NCI-H69 (cell line): ENCODE data around the gene DEDD2.
A peak's percentile ranks its signal among the peaks of the same experiment; 100 is the strongest.

ENCODE experiments used
- DNase-seq: peaks from one replicate; lab custom pipeline; 2025; lab: John Stamatoyannopoulos, UW

DEDD2 gene

GRCh38 chr19:42248270-42249148 is 31.0 kb upstream of the DEDD2 start:
- no peak for DNase-seq

GRCh38 chr19:42247640-42248199 is 30.2 kb upstream of the DEDD2 start:
- DNase-seq, result no peak

- no peak for DNase-seq
Observed at GRCh38 chr19:42246922-42247639, 29.6 kb upstream of the DEDD2 start.

- peak; percentile 76 for DNase-seq
Observed at GRCh38 chr19:42246143-42246921, 28.9 kb upstream of the DEDD2 start.

DNA sequence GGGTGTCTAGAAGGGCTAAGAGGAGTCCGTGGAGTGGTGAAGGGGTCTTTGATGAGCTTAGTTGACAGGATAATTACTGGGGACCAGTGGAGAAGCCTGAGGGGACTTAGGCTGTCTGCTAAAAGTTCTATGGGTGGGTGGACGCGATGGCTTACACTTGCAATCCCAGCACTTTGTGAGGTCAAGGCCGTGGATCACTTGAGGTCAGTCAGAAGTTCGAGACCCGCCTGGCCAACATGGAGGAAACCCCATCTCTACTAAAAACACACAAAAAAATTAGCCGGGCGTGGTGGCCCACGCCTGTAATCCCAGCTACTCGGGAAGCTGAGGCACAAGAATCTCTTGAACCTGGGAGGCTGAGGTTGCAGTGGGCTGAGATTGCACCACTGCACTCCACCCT is 27.8 kb upstream of the DEDD2 start:
- no peak for DNase-seq

- DNase-seq, result peak; percentile 97
Observed at GRCh38 chr19:42244347-42245220, 27.1 kb upstream of the DEDD2 start.

DNA sequence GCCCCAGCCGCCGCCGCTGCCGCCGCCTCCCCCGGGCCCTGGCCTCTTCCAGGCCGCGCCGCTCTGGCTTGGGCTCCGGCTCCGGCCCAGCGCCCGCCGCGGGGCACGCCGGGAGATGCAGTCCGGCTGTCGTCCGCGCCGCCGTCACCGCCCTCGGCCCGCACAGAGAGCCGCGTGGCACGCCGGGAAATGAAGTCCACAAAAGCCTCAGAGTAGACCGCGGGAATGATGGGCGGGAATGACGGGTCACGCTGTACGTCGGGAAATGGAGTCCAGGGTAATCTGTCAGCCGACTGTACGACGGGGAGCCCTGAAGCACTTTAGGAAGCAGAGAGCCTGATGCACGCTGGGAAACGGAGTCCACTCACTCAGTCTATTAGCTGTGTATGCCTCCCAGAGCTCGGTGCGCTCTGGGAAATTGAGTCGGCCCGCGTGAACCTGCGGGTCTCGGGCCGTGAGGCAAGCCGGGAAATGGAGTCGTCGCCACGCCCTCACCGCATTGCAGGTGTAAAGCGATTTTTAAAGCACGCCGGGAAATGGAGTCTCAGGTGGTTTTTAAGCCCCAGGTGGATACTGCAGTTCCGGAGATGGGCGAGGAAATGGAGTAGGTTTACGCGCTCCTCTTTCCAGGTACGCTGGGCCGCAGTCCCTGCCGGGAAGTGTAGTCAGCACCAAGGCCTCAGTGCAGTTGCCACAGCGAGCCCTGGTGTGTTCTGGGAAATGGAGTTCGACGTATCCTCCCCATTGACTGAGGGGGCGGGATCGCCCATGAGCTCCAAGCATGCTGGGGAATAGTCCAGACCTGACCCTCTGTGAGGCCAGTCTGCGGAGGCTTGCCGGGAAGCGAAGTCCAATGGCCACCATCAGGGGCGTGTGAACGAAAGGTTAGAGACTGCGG is 25.3 kb upstream of the DEDD2 start, which contains the start of gene GSK3A:
Gene GSK3A, minus strand, starts transcription at position 91 of the 898 bp plus-strand sequence. CDS start 137 bp downstream, outside the sequence.
- DNase-seq, result peak; percentile 100

DNA sequence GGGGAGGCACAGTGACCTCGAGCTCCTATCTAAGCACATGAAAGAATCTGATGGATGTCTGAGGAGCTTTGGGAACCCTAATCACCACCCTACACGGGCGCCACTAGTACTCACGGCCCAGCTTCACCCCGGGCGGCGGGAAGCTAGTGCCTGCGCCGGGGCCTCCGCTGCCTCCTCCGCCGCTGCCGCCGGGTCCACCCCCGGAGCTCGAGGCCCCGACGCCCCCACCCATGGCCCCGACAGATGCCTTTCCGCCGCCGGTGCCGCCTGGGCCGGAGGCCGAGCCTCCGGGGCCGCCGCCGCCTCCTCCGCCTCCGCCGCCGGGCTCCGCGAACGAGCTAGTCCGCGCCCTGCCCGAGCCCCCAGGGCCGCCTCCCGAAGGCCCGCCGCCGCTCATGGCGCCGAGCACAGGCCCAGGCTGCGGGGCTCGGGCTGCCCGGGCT is 24.6 kb upstream of the DEDD2 start:
- no peak for DNase-seq

GRCh38 chr19:42241279-42241678 is 23.8 kb upstream of the DEDD2 start:
- no peak for DNase-seq

DNA sequence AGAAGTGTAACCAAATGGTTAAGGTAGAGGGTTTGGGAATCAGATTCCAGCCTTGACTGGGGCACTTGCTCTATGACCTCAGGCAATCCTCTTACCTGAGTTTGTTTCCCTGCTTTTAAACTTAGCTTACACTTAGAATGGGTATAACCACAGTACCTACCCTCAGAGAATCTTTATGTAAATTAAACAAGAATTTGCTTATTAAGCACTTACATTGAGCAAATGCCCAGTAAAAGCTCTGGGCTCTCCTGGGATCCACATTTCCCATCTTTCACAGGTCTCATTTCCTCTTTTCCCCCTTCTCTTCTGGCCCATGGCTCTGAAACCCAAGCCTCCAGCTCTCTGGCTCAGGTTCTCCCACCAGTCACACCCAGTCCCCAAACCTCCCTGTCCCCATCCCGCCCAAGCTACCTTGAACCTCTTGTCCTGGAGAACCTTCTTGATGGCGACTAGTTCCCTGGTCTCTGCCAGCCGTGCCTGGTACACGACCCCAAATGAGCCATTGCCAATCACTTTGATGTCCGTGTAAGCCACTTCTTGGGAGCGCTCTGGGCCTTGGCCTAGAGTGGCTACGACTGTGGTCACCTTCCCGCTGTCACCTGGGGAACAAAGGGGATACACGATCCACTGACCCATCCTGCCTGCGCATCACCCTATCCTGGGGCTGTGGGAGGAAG is 22.2 kb upstream of the DEDD2 start:
- DNase-seq, result no peak

- DNase-seq, result no peak
Observed at GRCh38 chr19:42235181-42235580, 17.7 kb upstream of the DEDD2 start.

DNA sequence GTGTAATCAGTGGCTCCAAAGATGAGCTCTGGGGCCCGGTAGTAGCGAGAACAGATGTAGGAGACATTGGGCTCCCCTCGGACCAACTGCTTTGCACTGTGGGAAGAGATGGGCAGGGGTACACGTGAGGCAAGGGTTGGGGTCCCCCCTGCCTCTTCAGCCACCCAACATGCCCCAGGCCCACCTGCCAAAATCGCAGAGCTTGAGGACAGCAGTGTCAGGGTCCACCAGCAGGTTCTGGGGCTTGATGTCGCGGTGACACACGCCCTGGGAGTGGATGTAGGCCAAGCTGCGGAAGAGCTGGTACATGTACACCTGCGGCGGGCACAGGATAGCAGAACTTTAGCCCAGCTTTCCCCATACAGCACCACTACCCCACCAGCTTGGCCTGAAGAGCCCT is 16.9 kb upstream of the DEDD2 start:
- no peak for DNase-seq

DNA sequence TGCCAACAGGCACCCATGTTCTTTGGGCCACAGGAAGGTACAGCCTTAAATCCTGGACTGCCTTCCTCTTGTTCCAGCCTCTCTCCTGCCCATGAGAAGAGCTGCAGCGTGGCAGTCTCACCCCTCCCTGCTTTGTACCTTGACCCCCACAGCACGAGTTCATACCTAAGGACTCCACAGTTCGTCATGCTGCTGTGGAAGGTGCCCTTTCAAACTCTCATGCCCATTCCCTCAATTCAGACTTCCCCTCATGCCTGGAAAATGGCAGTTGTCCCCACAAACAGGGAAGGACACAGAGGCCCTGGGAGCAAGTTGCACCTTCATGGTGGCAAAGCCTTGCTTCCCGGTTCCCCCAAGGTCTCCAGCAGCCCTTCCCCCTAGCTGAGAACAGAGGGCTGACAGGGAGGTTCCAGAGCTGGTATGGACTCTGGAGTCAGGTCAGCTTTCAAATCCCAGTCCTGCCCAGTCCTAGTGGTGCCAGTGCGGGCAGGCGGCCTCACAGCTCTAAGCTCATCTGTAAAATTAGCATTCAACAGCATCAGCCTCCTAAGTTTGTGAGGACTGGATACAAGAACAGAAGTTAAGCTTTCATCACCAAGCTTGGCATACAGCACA is 16.3 kb upstream of the DEDD2 start:
- no peak for DNase-seq

- peak; percentile 43 for DNase-seq
Observed at GRCh38 chr19:42233106-42233505, 15.6 kb upstream of the DEDD2 start.

GRCh38 chr19:42232435-42232834 is 15.0 kb upstream of the DEDD2 start:
- no peak for DNase-seq

GRCh38 chr19:42230571-42230970 is 13.1 kb upstream of the DEDD2 start:
- DNase-seq, result no peak

- no peak for DNase-seq
Observed at GRCh38 chr19:42229855-42230351, 12.4 kb upstream of the DEDD2 start.

DNA sequence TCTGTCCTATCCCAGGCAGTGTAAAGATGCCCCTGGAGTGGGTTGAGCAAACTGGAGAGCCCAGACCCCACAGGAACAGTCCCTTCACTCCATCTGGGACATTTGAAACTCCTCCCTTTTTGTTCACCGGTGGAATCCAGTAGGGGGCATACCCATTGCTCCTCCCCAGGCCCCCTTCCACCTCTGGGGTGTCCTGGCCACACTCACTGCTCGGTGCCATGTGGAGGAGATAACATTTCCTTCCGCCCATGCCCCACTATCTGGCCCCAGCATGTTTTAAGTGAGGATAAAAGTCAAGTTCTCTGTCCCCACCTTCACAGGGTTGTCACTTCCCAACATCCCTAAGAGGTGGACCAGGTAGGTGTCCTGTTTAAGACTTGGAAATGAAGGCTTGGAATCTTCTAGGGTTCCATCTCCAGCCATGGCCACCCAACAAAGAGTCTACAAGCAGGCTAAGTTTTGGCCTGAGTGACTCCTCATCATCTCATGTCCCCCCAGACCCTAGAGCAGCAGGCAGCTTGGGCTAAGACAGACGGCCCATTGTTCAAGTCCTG is 11.9 kb upstream of the DEDD2 start:
- no peak for DNase-seq
